ENCODE results near the gene GUSB.
"Not testable (repeated sequence)": the region's sequence is repeated elsewhere in the genome, so short reads cannot be mapped to it uniquely, and the experiment has no call there.

The GUSB gene

DNA sequence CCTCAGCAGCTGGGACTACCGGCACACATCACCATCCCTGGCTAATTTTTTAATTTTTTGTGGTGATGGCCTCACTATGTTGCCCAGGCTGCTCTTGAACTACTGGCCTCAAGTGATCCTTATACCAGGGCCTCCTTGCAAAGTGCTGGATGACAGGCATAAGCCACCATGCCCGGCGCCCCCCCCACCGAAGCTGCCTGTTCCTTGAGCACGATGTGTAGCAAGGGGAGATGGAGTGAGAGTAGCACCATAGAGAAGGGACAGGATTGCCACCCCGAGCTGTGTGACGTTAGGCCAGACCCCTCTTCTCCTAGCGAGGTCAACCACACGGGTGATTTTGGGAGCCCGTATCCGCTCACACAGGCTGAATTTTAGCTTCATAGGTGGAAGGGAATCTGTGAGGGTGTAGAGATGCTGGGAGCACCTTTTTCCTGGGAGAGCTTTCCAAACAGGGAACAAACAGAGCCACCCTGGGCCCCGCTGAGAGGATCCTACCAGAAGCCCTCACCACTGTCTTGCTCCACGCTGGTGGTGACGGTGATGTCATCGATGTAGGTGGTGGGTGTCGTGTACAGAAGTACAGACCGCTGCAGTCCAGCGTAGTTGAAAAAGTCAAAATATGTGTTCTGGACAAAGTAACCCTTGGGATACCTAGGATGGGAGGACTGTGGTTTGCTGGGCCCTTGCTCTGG, 3.0 kb downstream of the GUSB start:
- no peak for DNase-seq (ENCODE audit: low read depth)
- no peak overlapping the region for H3K4me3 ChIP-seq (ENCODE audit: low read depth, low read length)

DNA sequence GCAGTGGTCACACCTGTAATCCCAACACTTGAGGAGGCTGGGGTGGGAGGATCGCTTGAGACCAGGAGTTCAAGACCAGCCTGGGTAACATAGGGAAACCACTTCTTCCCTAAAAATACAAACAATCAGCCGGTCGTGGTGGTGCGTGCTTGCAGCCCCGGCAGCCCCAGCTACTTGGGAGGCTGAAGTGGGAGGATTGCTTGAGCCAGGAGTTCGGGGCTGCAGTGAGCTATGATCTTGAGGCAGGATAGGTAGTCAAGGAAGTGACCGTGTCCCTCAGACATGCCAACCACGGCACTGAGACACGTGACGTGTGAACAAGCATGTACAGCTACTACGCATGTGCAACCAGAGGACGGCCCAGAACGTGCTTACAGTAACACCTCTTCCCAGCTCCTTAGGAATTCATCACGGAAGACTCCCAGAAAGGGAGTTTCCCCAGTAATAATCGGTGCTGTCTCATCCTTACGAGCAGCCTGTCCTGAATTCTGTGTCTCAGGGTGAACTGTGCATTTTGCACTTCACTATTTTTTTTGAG, 5.3 kb downstream of the GUSB start:
- DNase-seq (ENCODE audit: low read depth) = no peak
- H3K4me3 ChIP-seq (ENCODE audit: low read depth, low read length) = no peak overlapping the region

DNA sequence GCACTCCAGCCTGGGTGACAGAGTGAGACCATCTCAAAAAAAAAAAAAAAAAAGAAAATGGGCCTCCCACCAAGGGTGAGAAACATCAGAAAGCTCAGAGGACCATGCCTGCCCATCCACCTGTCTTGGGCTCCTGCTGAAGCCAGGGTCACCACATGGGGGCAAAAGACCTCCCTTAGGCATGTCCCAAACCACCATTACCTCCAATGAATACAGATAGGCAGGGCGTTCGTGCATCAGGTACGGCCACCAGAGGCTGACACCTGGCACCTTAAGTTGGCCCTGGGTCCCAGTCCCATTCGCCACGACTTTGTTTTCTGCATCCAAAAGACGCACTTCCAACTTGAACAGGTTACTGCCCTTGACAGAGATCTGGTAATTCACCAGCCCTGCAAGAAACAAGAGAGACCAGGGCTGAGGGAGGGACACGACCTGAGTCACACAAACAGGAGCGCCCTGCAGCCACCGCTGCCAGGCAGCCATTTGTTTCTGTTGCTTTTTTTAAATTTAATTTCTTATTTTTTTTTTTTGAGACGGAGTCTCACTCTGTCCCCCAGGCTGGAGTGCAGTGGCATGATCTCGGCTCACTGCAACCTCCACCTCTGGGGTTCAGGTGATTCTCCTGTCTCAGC, 6.1 kb downstream of the GUSB start:
- no peak for DNase-seq (ENCODE audit: low read depth)
- H3K4me3 ChIP-seq (ENCODE audit: low read depth, low read length) = no peak overlapping the region

DNA sequence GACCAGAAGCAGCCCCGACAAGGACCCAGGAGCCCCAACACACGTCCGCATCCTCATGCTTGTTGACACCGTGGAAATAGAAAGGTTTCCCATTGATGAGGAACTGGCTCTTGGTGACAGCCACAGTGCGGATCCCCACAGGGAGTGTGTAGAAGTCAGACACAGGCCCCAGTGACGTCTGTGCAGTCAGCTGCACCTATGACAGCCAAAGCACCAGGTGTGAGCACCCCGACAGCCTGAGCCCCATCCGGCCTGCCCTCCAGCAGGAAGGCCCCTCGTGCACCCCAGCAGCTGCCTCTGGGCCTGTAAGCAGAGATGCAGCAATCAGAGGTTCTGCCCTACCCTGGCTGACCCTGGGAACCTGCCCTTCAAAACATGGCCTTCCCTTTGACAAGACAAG, 7.1 kb downstream of the GUSB start:
- DNase-seq (ENCODE audit: low read depth) = no peak

DNA sequence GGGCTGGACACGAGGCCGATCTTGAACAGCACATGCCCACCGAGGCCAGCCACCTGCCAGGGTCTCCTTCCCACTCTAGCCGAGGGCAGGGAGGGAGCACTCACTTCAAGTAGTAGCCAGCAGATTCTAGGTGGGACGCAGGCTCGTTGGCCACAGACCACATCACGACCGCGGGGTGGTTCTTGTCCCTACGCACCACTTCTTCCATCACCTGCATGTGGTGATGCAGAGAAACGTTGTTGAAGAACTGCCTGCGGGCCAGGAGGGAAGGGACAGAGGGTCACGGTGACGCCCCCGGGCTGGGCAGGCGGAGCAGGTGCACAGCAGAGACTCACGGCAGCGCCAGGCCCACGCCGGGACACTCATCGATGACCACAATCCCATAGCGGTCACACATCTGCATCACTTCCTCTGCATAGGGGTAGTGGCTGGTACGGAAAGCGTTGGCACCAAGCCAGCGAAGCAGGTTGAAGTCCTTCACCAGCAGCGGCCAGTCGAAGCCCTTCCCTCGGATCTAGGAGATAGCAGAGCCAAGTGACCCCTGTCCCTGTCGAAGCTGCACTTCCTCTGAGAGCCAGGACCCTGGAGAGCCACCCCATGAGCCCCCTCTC, 7.7 kb downstream of the GUSB start:
- DNase-seq (ENCODE audit: low read depth) = no peak

More for the DNA sequence above, 7.1 kb downstream of the GUSB start:
- H3K4me3 ChIP-seq (ENCODE audit: low read depth, low read length) = no peak overlapping the region

DNA sequence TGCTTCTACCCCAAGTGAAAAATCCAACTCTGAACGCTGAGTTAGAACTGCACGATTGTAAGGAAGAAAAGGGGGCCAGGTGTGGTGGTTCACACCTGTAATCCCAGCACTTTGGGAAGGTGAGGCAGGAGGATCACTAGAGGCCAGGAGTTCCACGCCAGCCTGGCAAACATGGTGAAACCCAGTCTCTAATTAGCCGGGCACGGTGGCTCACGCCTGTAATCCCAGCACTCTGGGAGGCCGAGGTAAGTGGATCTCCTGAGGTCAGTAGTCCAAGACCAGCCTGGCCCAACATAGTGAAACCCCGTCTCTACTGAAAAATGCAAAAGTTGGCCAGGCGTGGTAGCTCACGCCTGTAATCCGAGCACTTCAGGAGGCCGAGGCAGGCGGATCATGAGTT, 9.0 kb downstream of the GUSB start:
- H3K4me3 ChIP-seq (ENCODE audit: low read depth, low read length) = no peak overlapping the region
- no peak for DNase-seq (ENCODE audit: low read depth)

More for the DNA sequence above, 7.7 kb downstream of the GUSB start:
- no peak overlapping the region for H3K4me3 ChIP-seq (ENCODE audit: low read depth, low read length)

DNA sequence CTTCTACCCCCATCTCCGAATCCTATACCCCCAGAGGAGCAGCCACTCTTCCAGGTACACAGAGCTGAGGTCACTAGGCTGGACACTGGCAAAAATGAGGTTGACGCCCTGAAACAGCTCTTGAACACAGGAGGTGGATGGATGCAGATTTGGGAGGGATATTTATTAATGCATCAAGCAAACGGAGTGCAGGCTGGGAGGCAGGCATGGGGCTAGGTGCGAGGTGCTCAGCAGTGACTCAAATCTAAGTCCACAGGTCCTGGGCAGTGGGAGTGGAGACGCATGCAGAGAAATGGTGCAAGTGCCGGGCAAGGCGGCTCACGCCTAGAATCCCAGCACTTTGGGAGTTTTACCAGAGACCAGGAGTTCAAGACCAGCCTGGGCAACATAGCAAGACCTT, 11.0 kb downstream of the GUSB start:
- DNase-seq (ENCODE audit: low read depth) = no peak
- no peak overlapping the region for H3K4me3 ChIP-seq (ENCODE audit: low read depth, low read length)

DNA sequence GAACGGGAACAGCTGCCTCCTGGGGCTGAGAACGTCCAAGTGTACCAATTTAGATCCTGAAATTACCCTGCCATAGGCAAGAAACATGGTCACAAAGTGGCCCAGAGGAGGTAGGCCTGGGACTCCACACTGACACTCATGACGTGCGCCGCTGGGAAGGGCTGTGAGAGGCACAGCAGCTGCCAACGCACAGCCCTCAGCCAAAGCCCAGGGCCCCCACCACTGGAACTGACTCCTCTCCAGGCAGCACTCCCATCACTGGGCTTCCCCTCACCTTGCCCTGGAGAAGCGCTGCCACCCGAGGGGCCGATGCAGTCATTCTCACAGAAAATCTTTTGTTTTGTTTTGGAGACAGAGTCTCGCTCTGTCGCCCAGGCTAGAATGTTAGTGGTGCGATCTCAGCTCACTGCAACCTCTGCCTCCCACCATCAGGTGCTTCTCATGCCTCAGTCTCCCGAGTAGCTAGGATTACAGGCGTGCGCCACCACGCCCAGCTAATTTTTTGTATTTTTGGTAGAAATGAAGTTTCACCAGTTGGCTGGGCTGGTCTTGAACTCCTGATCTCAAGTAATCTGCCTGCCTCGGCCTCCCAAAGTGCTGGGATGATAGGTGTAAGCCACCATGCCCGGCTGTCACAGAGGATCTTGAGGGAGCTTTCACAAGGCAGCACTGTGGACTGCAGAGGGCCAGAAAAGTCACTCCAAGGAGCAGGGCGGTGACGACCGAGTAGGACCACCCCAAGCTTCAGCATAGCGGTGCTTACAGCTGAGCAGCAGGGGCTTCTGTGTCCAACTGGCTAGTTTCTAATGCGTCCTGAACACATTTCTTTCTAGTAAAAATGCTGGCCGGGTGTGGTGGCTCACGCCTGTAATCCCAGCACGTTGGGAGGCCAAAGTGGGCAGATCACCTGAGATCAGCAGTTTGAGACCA, 13.5 kb downstream of the GUSB start:
- no peak overlapping the region for H3K4me3 ChIP-seq (ENCODE audit: low read depth, low read length)
- DNase-seq (ENCODE audit: low read depth) = no peak

DNA sequence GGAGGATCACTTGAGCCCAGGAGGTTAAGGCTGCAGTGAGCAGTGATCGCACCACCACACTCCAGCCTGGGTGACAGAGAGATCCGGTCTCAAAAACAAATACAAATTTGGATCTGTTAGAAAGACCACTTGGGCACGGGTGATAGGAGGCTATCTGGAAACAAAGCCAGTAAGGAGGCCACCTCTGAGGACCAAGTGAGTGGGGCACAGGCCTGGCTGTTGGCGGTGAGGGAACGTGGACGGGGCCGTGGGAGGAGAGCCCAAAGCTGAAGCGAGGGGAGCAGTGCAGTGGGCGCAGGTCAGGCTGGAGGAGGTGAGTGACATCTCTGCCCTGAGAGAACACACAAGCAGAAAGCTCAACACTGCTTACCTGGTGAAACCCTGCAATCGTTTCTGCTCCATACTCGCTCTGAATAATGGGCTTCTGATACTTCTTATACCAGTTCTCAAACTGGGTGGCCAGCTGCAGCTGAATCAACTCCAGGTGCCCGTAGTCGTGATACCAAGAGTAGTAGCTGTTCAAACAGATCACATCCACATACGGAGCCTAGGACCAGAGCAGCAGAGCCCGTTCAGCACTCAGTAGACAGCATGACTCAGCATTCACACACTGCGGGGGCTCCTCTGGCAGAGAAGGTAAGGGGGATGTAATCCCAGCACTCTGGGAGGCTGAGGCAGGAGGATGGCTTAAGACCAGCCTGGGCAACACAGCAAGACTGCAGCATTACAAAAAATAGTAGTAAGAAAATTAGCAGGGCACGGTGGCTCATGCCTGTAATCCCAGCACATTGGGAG, 14.5 kb downstream of the GUSB start:
- no peak for DNase-seq (ENCODE audit: low read depth)
- no peak overlapping the region for H3K4me3 ChIP-seq (ENCODE audit: low read depth, low read length)

DNA sequence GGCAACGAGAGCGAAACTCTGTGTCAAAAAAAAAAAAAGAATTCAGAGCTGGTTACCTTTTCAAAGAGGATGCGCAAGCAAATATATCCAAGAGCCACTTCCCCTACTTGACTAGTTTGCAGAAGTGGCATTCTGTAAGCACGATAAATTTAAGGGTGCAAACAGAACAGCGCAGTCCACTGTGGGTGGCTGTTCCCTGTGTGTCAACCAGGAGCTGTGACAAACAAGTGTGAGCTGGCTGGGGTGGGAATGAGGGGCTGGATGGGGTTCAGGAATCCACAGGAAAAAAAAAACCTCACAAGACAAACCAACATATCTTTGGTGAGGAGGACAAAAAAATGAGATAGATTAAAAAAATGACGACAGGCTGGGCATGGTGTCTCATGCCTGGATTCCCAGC, 15.9 kb downstream of the GUSB start:
- no peak overlapping the region for H3K4me3 ChIP-seq (ENCODE audit: low read depth, low read length)
- no peak for DNase-seq (ENCODE audit: low read depth)

DNA sequence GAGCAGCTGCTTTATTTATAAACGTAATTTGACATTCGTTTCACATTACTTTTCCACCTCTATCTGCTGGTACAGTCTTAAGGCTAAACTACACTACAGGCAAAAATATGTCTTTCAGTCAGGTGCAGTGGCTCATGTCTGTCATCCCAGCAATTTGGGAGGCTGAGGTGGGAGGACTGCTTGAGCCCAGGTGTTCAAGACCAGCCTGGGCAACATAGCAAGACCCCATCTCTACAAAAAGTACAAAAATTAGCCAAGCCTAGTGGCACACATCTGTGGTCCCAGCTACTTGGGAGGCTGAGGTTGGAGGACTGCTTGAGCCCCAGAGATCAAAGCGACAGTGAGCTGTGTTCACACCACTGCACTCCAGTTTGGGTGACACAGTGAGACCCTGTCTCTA, 17.3 kb downstream of the GUSB start:
- not testable (repeated sequence) for DNase-seq (ENCODE audit: low read depth); H3K4me3 ChIP-seq (ENCODE audit: low read depth, low read length)

DNA sequence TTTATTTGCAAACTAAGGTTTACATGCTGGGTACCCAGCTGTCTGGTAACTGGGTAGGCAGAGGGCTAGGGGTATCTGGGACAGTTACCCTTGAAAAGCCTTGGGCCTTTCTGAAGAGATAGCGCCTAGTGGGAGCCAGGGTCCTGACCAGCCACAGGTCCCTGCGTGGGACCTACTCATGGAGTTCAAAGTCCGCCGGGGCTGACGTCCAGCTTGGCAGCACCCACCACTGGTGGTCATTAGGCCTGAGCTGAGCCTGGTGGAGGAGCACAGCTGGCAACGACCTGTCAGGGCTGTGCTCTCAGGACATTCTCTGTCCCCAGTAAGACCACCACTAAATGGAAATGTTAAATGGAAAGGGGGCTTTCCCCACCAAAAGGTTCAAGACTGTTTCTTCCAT, 20.0 kb downstream of the GUSB start:
- DNase-seq (ENCODE audit: low read depth) = no peak
- H3K4me3 ChIP-seq (ENCODE audit: low read depth, low read length) = no peak overlapping the region

DNA sequence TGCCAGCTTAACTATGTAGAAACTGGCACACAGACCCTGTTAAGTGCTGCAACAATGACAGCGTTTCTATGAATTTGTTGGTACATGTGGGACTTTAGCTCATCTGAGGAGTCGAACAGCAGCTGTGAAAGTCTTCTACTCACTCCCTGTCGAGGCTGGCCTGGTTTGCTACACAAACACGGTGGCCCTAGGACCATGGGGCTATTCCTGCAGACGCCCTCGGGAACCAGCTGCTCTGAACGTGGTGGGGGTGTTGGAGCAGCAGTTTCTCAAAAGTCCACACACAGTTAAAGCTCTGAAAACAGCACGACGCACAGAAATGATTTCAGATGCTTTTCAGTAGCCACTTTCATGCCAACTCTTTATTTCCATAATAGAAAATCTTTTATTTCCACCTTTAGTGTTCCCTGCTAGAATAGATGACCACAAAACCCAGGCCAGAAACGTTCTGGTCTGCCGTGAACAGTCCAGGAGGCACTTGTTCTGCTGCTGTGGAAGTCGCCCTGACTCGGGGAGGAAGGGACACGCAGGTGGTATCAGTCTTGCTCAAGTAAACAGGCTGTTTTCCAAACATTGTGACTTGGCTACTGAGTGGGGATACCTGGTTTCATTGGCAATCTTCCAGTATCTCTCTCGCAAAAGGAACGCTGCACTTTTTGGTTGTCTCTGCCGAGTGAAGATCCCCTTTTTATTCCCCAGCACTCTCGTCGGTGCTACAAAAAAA, 21.5 kb downstream of the GUSB start:
- no peak for DNase-seq (ENCODE audit: low read depth)
- no peak overlapping the region for H3K4me3 ChIP-seq (ENCODE audit: low read depth, low read length)

DNA sequence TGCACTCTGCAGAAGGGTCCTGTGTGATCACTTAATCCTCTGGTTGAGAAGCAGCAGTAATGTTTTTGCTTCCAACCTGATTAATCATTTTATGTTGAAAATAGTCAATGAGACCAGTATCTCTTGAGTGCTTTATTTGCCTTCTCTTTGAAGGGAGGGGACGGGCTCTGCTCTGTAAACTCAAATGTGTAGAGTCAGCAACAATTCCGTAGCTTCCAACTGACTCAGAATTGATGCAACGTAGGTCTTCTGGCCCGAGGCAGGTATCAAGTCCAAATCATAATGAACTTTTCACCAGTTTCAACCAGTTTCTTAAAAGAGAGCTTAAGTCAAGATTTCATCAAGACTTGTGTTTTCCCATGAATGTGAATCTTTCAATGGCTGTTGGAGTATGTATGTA, 26.3 kb downstream of the GUSB start:
- no peak for DNase-seq (ENCODE audit: low read depth)
- no peak overlapping the region for H3K4me3 ChIP-seq (ENCODE audit: low read depth, low read length)

DNA sequence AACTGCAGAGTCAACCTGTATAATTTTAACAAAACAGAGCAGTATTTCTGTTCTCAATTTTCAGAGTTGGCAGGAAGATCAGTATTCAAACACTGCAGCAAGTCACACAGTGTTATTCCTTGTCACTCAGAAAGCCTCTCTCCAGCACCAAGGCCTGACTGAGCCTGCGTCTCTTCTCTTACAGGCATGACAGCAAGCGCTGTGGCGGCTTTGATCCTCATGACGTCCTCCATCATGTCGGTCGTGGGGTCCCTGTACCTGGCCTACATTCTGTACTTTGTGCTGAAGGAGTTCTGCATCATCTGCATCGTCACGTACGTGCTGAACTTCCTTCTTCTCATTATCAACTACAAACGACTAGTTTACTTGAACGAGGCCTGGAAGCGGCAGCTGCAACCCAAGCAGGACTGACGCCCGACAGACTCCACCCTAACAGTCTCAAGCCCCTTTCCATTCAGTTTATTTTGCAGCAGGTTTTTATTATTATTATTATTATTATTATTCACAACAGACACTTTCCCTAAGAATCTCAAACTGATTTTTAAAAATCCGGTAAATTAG, 28.0 kb downstream of the GUSB start:
- DNase-seq (ENCODE audit: low read depth) = no peak
- no peak overlapping the region for H3K4me3 ChIP-seq (ENCODE audit: low read depth, low read length)

DNA sequence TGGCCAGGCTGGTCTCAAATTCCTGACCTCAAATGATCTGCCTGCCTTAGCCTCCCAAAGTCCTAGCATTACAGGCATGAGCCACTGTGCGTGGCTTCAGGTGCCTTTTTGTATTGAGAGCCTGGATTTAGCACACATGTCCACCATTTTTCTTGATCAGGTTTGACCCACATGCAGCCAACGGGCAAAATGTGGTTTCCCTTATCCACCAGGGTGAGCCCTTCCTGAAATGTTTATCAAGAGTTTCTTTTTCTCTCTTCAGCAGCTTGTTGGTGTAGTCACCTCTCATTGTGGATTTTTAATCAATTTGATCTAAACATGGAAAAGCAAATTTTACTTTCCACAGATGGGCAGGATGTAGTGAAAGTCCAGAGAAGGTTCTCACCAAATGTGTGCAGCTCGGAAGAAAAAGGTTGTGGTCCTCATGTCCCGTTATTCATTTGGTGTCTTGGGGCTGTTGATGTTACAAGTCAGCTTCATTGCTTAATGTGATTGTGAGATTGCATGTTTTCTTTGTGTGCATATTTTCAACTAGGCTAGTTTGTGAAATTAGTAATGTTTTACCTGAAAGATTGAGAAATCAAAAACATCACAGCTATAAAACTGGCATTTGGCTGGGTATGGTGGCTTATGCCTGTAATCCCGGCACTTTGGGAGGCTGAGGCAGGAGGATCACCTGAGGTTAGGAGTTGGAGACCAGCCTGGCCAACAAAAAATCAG, 28.9 kb downstream of the GUSB start:
- no peak overlapping the region for H3K4me3 ChIP-seq (ENCODE audit: low read depth, low read length)
- no peak for DNase-seq (ENCODE audit: low read depth)

DNA sequence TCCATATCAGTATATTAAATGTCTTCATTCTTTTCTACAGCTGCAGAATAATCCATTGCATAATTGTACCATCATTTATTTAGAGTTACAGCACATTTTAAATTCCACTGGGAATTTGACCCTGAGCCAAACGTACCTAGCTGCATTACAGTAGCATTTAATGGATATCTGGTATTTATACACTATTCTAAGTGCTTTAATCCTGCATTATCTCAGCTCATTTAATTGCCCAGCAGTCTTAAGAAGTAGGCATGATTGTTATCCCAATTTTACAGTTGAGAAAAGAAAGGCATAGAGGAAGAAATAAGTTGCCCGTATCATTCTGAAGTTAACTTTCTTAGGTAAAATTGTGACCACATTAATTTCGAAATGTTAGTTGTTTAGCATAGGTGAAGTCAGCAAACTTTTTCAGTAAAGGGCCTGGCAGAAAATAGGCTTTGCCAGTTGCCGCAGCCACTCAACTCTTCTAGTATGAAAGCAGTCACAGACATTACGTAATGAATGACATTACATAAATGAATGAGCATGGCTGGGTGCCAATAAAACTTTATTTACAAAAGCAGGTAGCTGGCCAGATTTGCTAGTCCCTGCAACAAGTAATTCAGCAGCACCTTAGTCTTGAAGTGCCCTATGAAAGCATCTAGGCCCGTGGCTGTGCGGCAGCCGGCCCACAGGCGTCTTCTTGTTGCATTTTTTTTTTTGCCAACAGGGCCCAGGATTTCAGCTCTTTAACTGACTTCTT, 30.0 kb downstream of the GUSB start:
- H3K4me3 ChIP-seq (ENCODE audit: low read depth, low read length) = no peak overlapping the region
- DNase-seq (ENCODE audit: low read depth) = no peak

Measured in skeletal muscle cell (primary cell).